Kidney epithelial cell (primary cell): ENCODE measurements around the gene ITIH6. TPM values are rescaled to one million over a fixed set of nuclear protein-coding genes. Genes with fewer than 3 reads are reported as not detected.

Source experiments
- DNase-seq: peaks from one replicate; pipeline ENCODE4 v3.0.0-alpha.2; 2010; ENCODE audit warnings: low read depth
- H3K27me3 ChIP-seq: 2 replicates; pipeline ENCODE4 v1.6.0; 2011; ENCODE audit warnings: low read length; ENCODE audit not compliant: control insufficient read depth, insufficient read depth
- H3K36me3 ChIP-seq: 2 replicates; pipeline ENCODE4 v1.5.1; 2011; ENCODE audit warnings: low read length; ENCODE audit not compliant: control insufficient read depth, insufficient read depth
- H3K4me3 ChIP-seq: 2 replicates; pipeline ENCODE4 v1.5.1; 2011; ENCODE audit warnings: low read depth, mild to moderate bottlenecking, control low read depth, low read length
- total RNA-seq: library from RNA; depleted of rRNA; stranded (reverse); fragments of >200 nt; gene quantifications from 2 replicates; pipeline ENCODE4 v1.2.3, GENCODE V29; 2015
- TF ChIP-seq, protein P1 (sequence below): IDR thresholded peaks from 2 replicates; pipeline ENCODE4 v1.5.1; 2011; ENCODE audit warnings: mild to moderate bottlenecking, moderate library complexity, low read length, control low read depth, inconsistent platforms; ENCODE audit not compliant: insufficient read depth, poor library complexity, severe bottlenecking

ITIH6 gene
- total RNA-seq, 1 donor from 2014 or later: not detected

DNA sequence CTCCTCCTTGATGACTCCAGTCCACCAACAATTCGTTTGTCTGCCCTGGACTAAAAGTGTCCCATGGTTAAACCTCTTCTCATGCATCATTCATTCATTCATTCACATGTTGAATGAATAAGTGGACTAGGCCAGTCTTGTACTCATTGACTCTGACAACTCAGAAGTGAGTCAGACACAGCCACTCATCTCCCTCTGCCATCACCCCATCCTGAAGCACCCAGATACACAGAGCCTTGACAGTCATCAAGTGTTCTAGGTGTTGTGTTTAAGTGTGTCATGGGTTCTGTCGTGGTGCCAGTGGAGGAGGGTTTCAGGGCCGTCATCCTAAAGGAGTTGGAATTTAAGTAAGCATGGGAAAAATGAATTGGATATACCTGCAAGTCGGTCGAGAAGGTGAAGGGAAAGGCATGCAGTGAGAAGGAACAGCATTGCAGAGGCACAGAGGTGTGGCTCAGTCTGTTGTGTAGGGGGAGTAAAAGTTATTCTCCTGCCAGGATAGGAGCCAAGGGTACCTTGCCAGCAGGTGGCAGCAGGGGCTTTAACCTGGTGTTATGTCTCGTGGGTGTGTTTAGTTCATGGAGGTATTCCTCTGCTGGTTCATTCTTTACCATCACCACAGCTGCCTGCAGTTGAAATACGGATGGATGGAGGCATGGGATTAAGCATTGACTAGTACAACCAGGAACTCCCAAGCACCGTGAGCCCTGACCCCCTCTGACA, 27.8 kb upstream of the ITIH6 start:
- H3K4me3 ChIP-seq: no peak overlapping the region
- DNase-seq: no peak
- TF ChIP-seq, protein P1, sequence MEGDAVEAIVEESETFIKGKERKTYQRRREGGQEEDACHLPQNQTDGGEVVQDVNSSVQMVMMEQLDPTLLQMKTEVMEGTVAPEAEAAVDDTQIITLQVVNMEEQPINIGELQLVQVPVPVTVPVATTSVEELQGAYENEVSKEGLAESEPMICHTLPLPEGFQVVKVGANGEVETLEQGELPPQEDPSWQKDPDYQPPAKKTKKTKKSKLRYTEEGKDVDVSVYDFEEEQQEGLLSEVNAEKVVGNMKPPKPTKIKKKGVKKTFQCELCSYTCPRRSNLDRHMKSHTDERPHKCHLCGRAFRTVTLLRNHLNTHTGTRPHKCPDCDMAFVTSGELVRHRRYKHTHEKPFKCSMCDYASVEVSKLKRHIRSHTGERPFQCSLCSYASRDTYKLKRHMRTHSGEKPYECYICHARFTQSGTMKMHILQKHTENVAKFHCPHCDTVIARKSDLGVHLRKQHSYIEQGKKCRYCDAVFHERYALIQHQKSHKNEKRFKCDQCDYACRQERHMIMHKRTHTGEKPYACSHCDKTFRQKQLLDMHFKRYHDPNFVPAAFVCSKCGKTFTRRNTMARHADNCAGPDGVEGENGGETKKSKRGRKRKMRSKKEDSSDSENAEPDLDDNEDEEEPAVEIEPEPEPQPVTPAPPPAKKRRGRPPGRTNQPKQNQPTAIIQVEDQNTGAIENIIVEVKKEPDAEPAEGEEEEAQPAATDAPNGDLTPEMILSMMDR: no peak
- H3K36me3 ChIP-seq: no peaks in the 10 kb centered on the region
- H3K27me3 ChIP-seq: no peaks in the 10 kb centered on the region

GRCh38 chrX:54824722-54825121, 26.7 kb upstream of the ITIH6 start:
- Histone ChIP-seq H3K27me3 (no peaks in the 10 kb centered on the region), H3K4me3 (no peak overlapping the region), H3K36me3 (no peaks in the 10 kb centered on the region)
- TF ChIP-seq, protein P1: no peak
- no peak for DNase-seq

- DNase-seq: no peak
- no peaks in the 10 kb centered on the region for H3K36me3 ChIP-seq
- no peaks in the 10 kb centered on the region for H3K27me3 ChIP-seq
- no peak overlapping the region for H3K4me3 ChIP-seq
- TF ChIP-seq, protein P1: no peak
These were observed 26.1 kb upstream of the ITIH6 start for GRCh38 chrX:54824195-54824594.

- H3K36me3 ChIP-seq: no peaks in the 10 kb centered on the region
- no peak for DNase-seq
- TF ChIP-seq, protein P1: no peak
- no peak overlapping the region for H3K4me3 ChIP-seq
- H3K27me3 ChIP-seq: no peaks in the 10 kb centered on the region
These were observed 23.3 kb upstream of the ITIH6 start for GRCh38 chrX:54821310-54821709.

GRCh38 chrX:54820737-54821136, 22.7 kb upstream of the ITIH6 start:
- Histone ChIP-seq H3K36me3 (no peaks in the 10 kb centered on the region), H3K27me3 (no peaks in the 10 kb centered on the region), H3K4me3 (no peak overlapping the region)
- TF ChIP-seq, protein P1: no peak
- no peak for DNase-seq

DNA sequence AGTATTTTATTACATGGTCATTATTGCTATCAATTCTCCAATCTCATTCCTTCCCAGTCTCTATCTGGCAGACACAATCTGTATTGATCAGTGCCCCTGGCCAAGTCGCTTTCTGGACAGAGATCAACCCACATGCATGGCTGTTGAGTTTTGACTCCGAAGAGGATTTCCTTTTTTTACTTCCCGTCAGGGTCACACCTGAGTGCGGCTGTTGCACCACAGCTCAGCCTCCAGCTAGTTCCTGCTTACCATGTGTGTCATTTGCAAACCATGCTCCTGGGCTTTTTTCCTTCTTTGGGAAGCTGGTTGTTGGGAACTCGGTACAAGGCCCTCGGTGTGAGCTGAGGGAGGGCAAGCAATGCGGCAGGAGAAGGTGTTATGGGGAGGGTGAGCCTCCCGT, 21.1 kb upstream of the ITIH6 start:
- TF ChIP-seq, protein P1: no peak
- Histone ChIP-seq H3K27me3 (no peaks in the 10 kb centered on the region), H3K4me3 (no peak overlapping the region), H3K36me3 (no peaks in the 10 kb centered on the region)
- DNase-seq: no peak
